OCI-LY1 (cell line): ENCODE data around the gene MAP2K2.

ENCODE experiments used
- CTCF ChIP-seq: fragments of 200-600 bp; sonication (generic), shearing (Covaris generic); IDR thresholded peaks from 2 replicates; pipeline ENCODE4 v1.5.1; 2017; ENCODE audit warnings: mild to moderate bottlenecking, antibody characterized with exemption, low read length, moderate library complexity, mixed read lengths
- EZH2 ChIP-seq: fragments of 200-600 bp; sonication (generic), shearing (Covaris generic); IDR thresholded peaks from 2 replicates; pipeline ENCODE4 v1.8.0; 2017; ENCODE audit warnings: borderline replicate concordance, mixed run types, mild to moderate bottlenecking, antibody characterized with exemption, low read length, moderate library complexity, mixed read lengths

GRCh38 chr19:4109626-4109945 lies 14.3 kb downstream of the MAP2K2 start:
- no peak for TF ChIP-seq CTCF
- no peak for TF ChIP-seq EZH2
